ENCODE data around the gene AHNAK.

Gene AHNAK

DNA sequence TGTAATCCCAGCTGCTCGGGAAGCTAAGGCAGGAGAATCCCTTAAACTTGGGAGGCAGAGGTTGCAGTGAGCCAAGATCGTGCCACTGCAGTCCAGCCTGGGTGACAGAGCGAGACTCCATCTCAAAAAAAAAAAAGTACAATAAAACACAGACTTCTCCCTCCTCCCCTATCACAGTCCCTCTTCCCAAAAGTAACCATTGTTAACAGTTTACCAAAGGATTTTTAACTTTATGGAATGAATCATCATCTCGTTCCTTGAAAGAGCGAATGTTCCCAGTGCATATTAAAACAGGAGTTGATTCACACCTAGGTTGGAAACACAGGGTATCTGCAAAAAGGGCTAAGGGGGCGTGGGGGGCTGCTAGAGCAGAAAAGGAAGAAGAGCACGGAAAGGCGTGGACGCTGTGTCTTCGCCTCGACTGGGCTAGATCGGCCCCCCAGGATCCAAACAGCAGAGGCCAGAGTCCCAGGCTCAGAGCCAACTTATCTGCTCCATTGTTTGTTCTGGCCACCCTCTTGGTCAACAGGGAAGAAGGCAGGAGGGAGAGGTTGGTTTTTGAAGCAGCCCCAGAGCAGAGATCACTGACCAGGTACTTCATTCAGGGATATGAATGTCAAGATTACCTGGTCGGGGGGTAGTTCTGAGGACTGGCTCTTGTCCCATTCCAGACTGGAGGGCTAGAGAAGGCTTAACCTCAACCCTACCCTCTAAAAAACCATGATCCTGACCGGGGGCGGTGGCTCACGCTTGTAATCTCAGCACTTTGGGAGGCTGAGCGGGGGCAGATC, 2.1 kb upstream of the AHNAK start:
- no peak for DNase-seq

DNA sequence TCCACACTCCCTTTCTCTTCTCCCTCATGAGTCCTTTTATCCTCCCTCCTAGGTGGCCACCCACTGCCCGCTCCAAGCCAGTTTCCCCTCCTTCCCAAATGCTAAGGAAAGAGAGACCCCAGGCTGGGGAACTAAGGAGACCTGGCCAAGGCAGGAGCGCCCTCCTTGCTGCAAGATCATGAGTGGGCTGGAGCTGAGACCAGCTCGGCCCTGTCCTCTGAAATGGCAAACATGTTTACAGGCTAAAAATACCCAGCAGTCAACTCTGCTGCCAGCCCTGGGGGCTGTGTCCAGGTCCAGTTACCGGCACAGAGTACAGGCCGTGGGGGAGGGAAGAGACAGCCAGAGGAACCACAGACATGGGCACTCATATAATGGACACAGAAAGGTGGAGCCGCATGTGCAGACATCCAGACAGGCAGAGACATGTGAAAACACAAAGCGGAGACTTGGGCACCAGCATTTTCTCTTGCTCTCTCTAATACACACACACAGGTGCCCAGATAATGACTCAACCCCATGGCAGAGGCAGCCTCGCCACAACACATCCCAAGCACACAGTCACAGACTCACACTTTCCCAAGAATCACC, 1.2 kb upstream of the AHNAK start:
- DNase-seq, result no peak

DNA sequence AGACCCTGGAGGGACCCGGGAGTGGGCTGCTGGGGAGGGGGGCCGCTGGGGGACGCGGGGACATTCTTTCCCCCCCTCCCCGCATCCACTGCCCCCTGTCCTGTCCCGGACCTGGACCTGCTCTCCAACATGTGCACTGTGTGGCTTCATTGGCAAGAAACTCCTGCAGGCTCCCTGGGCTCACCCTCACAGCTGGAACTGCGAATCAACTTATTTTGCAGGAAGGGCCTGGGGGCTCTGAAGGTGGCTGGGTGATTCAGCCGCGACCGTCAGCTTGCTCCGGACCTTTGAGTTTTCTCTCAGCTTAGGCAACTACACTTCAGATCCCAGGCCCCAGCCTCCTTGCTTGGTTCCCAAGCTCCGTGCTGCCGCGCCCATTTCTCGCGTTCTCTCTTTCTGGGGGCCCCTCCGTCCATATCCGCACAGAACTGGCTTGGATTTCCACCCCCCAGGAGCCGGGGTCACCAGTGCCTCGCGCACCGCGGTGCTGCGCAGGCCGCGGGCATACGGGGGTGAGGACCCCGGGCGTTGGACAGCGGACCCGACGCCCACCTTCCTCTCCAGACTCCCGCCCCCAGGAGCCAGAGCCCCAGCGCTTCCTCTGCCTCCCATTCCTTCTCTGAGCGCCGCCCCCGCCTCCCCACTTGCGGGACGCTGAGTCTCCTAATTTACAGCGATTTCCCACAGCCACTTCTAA, 471 bp upstream of the AHNAK start:
- DNase-seq, result peak; percentile 24

DNA sequence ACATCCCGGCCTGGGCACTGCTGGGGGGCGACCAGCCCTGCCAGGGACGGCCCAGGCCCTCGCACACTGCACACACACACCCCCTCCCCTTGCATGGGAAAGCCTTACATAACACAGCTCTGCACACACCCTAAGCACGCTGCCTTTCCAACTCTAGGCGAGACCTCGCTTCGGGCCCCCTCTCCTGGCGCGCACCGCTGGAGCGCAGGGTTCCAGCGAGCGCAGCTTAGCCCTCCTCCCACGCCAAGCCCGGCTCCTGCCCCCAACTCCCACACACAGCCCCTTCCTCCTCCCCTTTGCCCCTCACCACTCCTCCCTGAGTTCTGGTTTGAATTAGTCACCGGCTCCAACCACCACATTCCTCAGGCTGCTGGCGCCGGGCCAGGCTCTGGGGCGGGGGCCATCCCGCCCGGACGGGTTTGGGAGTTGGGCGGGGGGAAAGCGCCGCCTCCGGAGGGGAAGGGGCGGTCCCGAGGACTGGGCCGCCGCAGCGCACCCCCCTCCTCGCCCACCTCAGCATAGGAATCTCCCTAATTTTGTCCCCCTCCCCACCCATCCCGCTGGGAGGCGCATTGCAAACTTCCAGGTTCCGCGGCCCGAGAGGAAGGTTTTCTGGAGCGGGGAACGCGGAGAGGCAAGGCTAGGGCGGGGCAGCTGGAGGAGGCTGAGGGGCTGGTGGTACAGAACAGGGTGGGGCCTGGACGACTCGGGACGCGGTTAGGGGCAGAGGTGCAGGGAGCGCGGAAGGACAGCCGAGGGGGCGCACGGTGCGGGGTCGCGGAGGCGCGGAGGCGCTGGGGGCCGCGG, 966 bp downstream of the AHNAK start:
- DNase-seq, result peak; percentile 78

DNA sequence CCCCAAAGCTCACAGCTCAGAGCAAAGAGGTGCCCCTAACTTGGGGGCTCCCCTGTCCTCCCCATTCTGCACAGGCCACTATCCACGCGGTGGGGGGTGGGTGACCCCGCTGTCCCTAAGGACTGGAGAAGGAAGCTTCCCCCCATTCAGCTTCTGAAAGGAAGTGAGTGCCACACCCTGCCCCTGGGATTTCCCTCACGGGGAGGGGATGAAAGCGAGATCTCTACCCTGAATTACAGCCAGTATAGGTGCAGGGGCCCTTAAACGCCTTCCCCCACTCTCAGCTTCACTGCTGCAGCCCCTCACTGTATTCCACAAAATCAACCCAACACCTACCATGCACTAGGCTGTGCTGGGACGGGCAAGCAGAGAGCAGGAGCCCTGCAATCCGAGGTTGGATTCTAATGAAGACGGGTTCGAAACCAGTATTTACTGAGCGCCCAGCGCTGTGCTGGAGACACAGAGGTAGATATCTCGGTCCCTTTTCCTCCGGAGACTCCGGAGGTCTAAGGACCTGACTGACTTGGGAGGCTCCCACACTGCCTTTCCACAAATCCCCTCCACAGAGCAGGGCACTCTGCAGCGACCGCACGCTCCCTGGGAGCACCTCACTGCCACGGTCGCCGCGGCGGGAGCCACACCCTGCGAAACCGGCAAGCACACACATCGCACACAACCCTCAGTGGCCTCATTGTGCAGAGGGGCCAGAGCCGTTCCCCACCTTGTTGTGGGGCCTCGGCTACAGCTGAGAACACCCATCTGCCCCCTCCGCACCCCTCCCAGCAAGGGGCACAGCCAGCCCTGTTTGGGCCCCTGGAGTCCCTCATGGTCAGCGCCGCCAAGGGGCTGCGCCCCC, 1.8 kb downstream of the AHNAK start:
- peak; percentile 63 for DNase-seq

DNA sequence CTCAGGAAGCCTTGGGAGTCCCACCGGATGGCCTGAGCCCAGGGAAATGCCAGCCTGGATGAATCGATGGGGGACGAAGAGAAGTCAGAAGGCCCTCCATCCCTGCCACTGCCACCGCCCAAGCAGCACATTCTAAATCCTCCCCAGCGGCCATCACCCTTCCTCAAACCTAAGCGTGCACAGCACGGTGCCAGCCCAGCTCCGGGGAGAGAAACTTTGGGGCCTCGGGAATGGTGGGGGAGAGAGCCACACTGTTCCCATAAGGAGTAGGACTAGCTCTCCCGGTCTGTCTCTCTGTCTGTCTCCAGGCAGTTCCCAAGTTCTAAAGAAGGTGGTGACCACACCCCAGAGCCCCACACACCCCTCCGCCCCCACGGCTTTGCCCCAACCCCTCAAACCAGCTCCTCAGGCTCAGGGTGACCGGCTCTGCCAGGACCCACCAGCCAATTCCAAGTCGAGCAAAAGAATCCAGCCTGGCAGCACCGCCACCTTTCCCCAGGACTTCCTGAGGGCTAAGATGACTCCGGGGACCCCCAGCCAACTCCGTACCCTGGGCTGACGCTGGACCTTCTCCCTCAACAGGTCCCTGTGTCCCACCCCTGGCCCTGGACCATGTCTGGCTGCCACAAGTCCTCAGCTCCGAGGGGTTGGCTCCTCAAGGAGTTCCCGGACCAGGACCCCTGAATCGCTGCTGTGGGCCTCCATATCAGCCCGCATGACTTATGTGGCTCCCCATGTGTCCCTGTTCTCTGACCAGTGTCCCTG, 2.7 kb downstream of the AHNAK start:
- DNase-seq, result no peak

DNA sequence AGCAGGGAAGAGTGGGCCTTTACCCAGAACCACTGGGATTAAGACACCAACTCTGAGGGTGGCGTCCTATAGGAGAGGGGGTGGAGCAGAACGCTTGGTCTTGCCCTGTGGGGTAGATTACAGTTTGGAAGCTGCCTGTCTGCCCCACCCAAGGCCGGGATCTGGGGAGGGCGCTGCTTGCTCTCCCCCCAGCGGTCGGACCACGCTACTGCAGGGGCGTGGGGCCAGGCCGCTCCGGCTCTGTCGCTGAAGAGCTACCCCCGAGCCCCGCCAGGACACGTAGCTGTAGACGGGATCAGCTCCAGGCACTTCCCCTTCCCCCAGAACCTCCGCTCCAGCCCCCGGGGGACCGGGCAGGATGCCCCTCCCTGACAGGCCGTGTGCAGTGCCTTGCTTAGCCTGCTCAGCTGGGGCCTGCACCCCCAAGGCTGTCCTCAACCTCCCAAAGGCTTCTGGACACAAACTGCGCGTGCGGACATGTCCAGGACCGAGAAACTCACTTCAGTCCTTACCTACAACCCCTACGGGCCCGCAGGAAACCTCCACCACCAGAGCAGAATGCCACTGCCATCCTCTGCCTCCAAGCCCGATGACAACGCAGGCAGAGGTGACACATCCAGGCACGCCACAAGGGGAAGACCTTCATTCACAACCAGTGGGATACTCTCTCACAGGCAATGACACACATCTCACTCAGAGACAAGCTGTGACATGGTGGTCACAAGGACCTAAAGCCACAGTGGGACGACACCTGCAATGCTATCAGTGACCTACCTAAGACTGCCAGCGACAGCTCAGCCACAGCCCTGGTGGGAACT, 3.6 kb downstream of the AHNAK start:
- peak; percentile 89 for DNase-seq

DNA sequence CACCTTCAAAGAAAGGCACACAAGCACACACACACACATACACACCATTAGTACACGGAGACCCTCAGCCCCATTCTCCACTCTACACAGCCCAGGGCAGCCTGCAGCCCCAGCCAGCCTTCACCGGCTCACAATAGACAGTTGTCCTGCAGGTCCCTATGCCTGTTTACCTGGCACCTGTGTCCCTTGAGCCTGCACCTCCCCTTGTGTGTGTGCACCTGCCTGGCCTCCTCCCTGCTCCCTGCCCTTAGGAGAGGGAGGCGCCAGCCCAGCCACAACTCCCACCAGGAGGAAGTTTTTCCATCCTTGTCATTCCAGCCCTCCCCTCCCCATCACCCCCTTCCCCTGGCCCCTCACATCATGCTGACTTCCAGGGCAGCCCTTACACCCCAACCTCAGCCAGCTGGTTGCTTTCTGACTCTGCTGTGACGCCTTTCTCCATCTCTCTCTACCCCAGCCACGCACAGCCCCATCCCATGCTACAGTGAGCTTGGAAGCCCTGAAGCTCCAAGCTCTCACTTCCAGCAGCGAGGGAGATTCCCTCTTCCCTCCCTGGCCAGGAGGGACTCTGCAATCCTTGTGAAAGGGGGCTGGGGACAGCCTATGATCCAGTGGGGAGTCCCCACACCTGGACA, 4.4 kb downstream of the AHNAK start:
- DNase-seq, result peak; percentile 45

DNA sequence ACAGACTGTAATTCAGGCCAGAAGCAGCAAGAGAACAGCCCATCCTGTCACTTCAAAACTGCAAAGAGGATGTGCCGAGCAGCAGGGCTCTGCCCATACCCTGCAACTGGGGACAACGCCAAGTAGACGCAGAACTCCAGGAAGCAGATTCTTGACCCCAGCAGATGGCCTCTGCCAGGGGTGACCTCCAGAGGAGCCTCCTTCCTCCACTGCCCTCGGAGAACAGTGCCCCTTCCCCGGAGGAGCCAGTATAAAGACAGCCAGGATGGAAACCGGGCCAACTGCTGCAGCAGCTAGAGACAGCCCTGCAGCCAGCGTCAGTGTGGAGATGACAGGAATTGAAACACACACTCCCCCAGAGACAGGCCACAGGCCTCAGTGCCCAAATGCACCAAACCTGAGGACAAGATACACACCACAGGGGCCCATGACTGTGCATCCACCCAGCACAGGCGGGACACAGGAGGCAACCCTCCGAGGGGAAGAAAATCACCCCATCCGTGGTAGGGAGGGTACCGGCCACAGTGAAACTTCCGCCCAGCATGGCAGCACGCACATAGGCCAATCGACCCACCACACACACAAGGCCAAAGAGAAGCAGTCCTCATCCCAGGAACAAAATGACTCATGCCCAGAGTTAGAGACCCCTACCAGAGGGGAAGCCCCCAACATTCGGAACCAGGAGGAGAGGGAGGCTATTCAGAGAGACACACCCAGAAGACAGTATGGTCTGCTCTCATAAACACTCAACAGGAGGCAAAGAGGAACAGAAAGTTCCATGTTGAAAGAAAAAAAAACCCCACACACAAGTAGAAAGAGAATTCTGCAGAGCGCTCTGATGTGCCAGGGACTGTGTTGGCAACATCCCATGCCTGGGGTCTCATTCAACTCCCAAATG, 5.6 kb downstream of the AHNAK start:
- peak; percentile 83 for DNase-seq

DNA sequence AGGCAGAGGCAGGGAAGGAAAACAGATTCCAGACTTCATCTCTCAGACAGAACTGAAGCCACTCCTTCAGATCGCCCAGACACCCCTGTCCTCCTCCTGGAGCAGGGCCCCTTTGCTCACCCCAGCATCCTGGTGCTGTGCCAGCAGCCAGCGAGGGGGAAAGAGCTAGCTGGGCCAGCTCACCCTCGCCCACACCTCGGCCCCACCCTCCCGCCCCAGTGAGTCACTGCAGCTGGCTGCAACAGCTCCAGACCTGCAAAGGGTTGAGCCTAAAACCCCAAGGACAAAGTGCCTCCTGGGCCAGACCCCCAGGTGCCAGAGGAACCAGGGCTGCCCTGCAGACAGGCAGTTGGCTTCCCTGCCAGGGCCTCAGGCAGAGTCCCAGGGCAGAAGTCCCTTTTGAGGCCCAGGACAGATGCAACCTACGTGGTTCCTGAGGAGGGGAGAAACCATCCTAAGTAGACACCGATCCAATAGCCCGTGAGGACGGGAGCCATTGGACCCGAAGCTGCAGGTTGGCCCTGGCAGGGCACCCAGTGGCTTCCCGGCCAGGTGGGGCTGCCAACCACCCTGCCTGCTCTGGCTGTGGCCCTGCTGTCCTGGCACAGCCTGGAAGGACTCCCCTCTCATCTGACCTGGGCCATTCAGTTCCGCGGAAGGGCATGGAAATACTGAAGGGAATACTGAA, 7.2 kb downstream of the AHNAK start:
- peak; percentile 58 for DNase-seq

DNA sequence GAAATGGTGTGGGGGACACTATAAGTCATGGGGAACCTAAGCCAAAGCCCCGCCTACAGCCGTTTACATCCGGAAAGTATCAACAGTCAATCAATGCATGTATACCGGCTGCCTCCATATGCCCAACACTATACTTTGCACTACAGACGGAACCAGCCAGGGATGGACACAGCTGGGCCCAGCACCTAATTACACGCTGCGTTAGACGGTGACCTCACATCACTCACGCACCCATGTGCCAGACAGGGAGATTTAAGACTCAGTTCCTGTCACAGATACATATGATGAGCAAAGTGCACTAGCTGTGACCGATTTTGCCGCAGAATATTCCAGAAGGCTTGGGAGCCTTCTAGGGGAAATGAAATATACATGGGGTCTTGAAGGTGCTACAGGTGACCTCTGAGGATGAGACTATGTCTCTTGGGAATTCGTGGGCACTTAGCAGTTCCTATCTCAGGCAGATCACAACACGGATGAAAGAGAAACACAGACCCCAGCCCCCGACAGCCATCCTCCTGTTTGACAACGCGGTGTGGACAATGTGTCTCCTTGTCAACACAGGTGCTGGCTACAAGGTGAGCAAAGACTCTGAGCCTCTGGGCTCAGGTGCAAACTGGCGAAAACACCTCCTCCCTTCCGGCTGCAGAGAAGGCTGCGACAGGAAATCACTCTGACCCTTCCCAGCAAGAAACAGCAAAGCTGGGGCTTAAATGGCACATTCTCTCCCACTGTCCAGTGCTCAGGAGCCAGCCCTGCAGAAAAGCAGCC, 8.0 kb downstream of the AHNAK start:
- DNase-seq, result no peak

DNA sequence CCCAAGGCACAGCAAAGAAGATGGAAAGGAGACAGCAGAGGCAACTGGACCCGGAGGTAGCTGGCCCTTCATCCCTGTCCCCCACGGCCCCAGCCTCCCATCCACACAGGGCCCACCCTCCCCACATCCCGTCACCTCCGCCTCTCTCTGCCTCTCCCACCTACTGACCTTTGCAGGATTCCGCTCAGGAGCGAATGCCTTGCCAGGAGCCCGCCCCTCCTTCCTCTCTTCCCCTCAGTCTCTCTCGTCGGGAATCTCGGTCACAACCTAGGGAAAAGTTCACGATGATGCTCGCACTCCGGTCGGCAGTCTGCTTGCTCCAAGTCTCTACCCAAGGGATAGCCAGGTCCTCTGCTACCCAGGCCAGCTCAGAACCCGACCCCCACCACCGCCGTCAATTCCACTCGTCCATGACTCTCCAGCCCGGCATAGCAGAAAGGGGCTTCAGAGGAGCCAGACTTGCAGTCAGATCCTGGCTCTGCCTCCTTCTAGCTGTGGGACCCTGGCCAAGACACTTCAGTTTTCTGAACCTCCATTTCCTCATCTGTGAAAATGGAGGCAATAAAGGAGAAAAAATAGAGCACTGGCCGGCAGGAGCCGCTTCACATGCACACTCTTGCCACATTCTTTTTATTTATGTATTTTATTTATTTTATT, 10.2 kb downstream of the AHNAK start:
- DNase-seq, result no peak

DNA sequence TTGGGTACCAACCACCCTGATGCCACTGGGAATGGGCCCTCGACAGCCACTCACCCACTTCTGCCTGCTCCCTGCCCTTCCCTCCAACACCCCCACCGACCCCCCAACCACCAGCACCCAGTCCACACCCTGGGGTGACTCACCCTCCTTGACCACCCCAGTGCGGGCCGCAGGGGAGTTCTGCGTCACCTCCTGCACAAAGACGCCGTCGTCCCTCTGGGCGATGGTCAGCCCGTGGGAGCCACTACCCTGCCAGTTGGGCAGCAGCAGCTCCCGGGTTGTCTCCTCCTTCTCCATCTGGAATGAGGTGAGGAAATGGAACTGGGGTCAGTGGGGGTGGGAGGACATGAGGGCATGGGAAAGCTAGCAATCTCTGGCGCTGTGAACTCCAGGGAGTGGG, 10.8 kb downstream of the AHNAK start:
- no peak for DNase-seq

DNA sequence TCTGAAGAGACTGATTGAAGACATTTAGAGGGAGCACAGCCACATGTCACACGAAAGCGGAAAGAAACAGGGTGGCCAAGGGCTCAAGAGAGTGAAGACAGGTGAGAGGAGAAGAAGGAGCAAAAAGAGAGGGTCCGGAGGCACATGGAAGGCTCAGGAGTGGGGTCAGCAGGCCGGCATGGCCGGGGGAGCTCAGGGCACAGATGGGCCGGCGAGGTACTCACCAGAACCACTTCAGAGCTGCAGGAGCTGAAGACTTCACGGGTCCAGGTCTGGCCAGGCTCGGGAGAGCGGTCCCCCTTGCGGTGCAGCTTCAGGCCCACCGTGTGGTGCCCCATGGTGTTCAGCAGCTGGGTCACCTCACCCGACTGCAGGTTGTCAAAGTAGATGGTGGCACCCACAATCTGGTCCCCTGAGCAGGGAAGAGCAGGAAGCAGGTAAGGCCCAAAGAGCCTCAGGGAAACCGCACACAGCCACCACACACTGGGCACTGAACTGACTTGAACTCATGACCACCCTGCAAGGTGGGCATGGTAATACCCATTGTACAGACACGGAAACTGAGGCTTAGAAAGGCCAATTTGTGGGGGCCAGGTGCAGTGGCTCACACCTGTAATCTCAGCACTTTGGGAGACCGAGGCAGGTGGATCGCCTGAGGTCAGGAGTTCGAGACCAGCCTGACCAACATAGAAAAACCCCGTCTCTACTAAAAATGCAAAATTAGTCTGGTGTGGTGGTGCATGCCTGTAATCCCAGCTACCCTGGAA, 11.6 kb downstream of the AHNAK start:
- no peak for DNase-seq

DNA sequence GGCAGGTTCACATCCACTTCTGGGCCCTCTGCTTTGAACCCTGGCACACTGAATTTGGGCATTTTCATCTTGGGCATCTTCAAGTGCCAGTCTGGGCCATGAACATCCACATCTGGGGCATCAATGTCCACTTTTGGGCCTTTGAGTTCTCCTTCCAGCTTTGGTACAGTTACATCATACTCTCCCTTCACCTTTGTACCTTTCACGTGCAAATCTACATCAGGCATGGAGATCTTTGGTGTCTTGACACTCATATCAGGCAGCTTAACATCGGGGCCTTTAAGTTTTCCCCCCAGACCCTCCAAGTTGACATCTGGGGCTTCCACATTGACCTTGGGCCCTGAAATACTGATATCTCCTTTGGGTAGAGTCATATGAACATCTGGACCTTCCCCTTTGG, 14.5 kb downstream of the AHNAK start:
- no peak for DNase-seq

DNA sequence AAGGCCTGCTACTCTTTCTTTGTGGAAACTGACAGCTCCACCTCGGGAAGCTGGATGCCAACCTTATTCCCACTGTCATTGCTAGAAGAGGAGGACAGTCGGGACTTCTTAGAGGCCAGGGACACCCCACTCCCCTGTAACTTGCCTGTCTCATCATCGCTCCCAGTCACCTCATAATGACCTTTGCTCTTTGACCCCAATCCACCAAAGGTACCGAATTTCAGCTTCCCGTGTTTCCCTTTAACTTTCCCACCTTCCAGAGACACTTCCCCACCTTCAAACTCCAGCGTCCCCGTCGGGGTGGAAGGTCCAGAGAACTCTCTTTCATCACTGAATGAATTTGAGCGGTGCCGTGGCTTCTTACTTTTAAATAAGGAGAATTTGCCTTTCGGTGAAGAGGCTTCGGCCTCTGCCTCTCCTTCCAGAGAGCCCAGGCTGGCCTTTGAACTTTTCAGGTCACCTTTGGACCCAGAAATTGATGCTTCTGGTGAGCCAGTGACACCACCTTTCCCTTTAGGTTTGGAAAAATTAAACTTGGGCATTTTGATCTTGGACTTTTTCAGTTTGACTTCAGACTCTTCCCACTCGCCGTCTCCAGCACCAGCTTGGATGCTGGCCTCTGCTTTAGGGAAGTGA, 29.8 kb downstream of the AHNAK start:
- no peak for DNase-seq
